ENCODE measurements around the gene SSBP2.
"Not testable (repeated sequence)": the region's sequence is repeated elsewhere in the genome, so short reads cannot be mapped to it uniquely, and the experiment has no call there.

The SSBP2 gene

GRCh38 chr5:81646469-81646995 lies 104.4 kb downstream of the SSBP2 start:
- DNase-seq = no peak

DNA sequence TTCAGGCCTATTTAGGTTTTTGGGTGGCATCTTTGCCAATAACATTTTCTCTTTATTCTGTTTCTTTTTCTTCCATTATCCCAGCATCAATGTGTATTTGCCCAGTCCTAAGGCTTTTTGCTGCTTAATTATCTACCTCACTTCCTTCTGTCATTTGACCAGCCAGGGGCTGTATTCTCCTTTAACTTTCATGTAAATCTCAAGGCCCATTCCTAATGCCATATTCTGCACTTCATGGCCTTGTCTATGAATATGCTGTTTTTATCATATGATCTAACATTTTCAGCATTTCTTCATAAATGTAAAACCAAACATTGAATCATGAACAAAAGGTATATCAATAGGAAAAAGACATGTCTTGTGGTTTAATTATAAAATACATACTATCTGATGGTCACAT lies 108.7 kb downstream of the SSBP2 start:
- DNase-seq = no peak

DNA sequence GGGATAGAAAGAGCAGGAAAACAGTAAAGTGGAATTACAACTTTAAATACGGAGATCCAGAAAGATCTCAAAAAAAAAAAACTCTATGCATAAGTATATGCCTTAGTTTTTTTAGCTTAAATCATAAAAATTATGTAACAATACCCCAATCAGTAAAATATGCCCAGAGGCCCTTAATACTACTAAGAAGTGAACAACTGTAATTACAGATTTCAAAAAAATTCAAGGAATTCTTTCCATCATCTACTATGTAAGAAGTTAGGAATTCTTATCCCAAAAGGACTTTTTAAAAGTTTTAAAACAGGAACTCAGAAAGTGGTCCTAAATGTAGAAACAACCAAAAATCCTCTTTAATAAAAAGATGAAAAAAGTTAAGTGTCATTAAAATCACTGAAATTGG lies 111.3 kb downstream of the SSBP2 start:
- DNase-seq = no peak

DNA sequence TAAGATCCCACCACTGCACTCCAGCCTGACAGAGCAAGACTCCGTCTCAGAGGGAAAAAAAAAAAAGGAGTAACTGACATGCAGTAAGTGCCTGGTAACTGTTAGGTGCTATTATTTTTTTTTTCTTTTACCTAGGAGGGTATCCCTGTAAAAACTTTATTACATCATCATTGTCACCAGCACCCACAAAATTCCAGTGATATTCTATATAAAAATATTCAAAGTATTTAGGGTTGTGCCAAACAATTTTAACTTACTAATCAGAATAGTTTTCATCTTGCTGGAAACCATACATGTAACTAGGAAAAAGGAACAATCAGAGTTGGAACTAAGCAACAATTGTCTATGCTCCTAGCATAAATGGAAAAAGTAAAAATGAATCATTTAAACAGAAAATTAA lies 112.4 kb downstream of the SSBP2 start:
- no peak for DNase-seq

DNA sequence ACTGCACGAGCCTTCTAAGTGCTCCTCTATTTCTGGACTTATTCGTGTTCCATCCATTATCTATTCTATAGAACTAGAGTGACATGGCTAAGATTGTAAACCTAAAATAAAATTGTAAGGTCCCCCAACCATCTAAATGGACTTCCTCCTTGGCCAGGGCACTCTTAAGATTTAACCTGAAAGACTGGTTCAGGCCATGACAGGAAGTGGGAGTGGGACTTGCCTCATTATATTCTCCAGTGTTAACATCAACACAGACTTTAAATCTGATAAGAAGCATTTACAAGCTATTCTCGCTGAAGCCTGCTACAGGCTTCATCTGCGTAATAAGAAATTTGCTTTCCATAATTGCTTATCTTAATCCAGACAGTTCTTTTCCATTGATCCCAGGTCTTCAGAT lies 117.0 kb downstream of the SSBP2 start:
- DNase-seq = no peak

DNA sequence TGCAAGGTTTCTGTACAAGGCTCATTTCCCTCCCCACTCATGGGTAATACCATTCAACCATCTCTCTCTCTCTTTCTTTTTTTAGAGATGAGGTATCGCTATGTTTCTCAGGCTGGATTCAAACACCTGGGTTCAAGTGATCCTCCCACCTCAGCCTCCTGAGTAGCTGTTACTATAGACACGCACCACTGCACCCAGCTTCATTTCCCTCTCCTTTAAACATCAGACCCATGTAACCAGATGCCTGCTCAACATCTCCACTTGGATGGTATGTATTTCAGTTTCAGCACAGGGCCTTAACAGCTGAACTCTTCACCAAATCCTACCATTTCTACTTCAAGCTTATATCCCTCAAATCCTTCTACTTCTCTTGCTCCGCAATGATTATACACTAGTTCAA lies 117.4 kb downstream of the SSBP2 start:
- DNase-seq = no peak

- DNase-seq = no peak
Measured at GRCh38 chr5:81632679-81633078, 118.2 kb downstream of the SSBP2 start.

- DNase-seq = no peak
Measured at GRCh38 chr5:81631621-81632020, 119.3 kb downstream of the SSBP2 start.

GRCh38 chr5:81631124-81631523 lies 119.8 kb downstream of the SSBP2 start:
- no peak for DNase-seq

DNA sequence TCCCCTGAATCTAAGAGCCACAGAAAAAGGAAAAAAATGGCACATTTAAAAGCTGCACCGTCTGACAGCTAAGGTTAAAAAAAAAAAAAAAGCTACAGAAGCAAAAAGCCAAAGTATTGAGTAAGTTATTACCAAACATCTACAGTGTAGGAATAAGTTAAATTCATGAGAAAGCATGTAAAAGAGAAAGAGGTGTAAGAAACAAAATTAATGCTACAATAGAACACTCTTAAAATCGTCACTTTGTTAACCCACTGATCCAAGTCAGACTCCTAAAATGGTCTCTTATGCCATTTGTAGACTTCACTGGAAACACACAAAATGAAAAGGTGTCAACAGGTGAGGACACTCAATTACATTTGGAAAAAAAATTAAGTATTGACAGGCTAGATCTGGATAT lies 120.2 kb downstream of the SSBP2 start:
- no peak for DNase-seq

DNA sequence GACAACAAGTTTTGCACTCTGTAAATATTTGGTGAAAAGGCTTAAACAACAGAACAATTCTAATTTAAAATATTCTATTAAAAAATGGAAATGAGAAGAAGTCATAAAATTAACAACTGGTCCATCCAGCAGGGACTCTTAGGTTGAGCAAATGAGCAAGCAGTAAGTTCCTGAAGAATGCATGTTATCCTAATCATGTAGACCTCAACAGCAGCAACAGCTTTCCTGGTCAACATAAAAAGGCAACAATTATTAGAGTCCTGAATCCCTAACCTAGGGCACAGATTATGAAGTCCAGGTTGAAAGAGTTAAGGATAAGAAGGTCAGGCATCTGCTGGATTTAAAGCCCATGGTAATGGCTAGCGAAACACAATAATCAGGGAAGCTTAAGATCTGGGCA lies 120.9 kb downstream of the SSBP2 start:
- no peak for DNase-seq

GRCh38 chr5:81628061-81628460 lies 122.8 kb downstream of the SSBP2 start:
- DNase-seq = not testable (repeated sequence)

DNA sequence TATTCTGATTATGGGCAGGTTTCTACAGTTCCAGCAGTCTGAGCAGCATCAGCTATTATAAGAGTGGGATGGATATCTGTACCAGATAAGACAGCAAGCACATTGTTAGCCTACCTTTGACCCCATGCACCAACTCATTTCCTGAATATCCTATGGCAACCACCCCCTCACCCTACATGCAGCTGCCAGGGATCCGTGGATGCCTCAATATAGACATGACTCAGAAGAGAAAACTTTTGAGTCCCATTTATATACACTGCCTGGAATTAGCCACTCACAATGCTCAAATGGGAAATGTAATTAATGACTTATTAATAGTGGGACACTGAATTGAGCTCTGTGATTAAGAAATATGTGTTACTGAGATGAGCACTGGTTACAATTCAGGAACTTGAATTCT lies 124.4 kb downstream of the SSBP2 start:
- DNase-seq = no peak

- no peak for DNase-seq
Measured at GRCh38 chr5:81609810-81610375, 141.0 kb downstream of the SSBP2 start.

DNA sequence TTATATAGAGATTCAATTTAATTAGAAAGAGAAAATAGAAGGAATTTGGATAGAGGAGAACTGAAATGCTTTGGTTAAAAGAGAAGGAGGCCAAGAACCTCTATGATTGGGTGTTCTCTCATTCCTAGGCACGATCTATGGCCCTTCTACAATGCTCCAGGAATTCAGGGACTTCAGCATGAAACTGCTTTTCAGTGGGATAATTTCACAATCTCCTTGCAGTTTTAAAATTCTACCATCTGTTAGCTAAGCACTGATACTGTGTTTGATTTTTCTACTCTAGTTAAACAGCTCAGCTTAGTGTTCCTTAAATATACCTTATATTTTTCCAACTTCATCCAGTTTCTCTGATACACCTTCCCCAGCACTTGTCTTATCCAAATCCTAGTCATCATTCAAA lies 141.9 kb downstream of the SSBP2 start:
- DNase-seq = no peak

DNA sequence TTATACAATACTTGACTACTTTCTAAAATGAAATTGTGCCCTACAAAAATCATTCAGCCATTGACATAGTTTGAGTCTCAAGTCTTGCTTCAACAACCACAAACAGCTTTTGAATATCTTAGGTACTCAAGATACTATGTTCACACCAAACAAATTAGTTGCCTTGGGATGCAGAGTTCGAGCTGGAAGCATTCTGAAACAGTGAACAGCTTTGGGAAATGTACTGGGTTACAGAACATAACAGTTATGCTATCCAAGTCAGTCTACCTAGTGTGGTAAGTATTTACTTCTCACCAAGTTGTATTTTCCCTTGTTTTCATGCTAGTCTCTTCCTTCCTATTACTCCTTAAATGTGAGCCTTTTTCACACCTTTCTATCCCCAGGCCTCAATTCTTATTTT lies 143.2 kb downstream of the SSBP2 start:
- no peak for DNase-seq

DNA sequence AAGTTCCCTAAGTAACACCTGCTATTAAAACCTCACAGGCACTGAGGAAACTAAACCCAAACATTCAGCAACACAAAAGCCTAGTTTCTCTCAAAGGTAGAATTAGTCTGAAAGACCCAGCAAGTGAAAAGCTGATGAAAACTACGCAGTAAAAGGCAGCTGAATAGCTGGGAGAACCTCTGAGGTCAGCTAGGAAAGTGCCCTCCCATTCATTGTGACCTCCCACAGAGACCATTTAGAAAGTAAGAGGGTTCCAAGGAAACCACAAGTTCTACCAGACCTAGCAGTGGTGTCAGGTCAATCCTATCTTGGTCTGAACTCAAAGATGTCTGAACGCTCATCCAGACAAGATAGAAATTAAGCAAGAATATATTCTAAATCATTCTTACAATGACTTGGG lies 144.7 kb downstream of the SSBP2 start:
- no peak for DNase-seq

DNA sequence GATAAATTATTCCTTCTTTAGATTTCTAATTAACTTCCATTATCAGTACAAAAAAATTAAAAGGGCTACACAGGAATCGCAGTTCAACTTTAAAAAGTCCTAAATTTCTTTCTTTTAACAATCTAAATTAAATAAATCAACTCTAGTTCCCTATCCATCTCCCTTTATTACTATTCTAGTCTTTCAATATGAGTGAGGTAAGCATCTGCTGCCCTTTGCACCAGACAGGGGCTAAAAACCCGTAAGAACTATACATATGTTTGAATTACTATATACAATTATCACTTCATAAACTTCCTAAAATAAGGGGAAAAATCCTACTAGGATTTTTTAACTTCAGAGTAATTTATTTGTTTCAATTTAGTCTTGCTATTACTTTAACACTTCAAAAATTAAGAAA lies 145.6 kb downstream of the SSBP2 start:
- no peak for DNase-seq

GRCh38 chr5:81604193-81604592 lies 146.7 kb downstream of the SSBP2 start:
- no peak for DNase-seq

DNA sequence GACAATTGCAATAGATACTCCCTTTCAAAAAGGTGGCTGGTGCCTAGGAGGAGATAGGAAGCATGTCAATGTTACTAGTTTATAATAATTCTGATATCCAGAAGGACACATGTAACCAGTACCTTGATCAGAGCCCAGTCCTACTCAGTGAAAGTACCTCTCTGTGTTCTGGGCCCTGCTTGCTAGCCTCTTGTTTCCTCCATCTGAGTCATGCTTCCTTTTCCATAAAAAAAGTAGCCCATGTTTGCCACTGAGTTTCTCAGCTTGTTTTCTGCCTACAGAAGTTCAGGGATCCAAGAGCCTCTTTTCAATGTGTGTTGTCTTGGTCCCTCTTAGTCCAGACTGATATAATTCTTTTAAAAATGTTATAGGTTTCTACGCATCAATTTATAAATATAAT lies 149.0 kb downstream of the SSBP2 start:
- no peak for DNase-seq

GRCh38 chr5:81592085-81592484 lies 158.8 kb downstream of the SSBP2 start:
- DNase-seq = not testable (repeated sequence)

DNA sequence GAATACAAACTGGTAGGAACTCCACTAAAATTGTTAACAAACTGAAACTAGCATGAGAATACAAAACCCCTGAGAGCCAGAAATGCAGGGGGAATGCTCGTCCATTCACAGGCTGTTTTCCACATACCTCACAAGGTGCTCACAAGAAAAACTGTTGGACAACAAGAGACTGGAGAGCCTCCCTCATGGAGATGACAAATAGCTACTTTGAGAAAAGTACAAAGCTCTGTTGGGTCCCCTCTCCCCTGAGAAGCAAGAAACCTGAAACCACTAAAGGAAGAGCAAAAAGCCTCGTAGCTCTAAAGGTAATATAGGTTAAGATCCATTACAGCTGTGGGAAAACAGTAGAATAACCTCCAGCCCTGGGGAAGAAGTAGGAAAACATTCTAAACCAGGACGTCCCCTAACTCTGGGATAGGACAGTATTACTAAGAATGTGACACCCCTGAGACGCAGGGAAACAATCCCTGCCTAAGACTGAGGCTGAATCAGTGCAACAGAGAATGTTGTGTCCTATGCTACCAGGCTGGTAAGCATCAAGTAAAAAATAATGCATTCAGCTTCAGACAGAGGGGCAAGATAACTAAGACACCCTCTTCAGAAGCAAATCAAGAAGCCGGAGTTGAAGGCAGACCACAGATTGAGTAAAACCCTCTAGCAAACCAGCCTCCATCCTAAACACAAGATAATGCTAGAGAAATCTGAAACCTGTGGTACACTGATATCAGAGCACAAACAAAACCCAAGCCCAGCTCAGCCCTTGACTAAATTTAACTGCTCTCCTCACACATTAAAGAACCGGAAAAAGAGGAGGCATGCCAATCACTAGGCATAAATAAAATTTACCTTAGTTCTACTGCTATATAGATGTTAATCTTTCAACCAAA lies 160.2 kb downstream of the SSBP2 start:
- DNase-seq = no peak

GRCh38 chr5:81579262-81579924 lies 171.5 kb downstream of the SSBP2 start:
- DNase-seq = peak; percentile 8

- DNase-seq = no peak
Measured at GRCh38 chr5:81577091-81577490, 173.8 kb downstream of the SSBP2 start.
